NB4 (cell line): ENCODE data around the gene CROCC2.

ENCODE experiments used
- CTCF ChIP-seq: IDR thresholded peaks from one replicate; pipeline ENCODE4 v1.5.1; 2012; ENCODE audit warnings: low read depth, low read length
- POLR2A ChIP-seq: IDR thresholded peaks from 2 replicates; pipeline ENCODE4 v1.6.1; 2011; ENCODE audit warnings: mild to moderate bottlenecking; ENCODE audit not compliant: insufficient read length; ENCODE audit errors: extremely low read depth

DNA sequence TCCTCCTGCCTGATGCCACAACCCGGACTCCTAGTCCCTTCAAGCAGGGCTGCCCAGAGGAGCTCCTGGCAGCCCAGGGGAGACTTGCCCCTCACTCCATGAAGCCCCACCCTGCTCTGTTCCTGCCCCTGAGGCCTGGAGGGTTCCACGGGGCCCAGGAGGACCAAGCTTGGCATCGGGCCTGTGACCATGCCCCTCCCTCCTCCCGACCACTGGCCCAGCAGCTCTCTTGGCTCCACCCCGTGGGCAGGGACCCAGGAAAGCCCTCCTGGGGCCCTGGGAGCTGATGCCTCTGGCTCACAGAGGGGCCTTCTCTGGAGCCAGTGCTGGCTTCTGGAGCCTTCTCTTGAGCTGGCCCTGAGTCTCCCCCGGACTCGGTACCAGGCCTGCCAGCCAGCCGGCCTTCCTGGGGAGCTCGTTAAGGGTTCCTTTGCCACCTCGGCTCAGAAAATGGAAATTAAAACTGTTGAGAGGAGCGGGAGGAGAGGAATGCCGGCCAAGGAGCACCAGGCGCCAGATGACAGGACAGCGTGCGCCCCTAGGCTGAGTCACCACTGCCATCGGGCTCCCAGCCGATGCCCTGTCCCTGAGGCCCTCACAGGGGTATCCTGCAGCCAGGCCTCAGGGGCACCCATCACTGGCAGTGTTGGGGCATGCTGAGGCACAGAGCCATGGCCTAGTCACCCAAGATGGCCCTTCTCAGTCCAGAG lies 51.7 kb downstream of the CROCC2 start:
- TF ChIP-seq CTCF = no peak
- no peak for TF ChIP-seq POLR2A
